Body of pancreas (tissue), 4 donors: Measurements from ENCODE around the gene PTPRM.

Experiments
- CTCF ChIP-seq, 7 experiments: fragments of 450-650 bp in 4 of 7; fragments of 200-600 bp in 3 of 7; sonication (generic) in 3 of 7; IDR thresholded peaks; one replicate each; pipeline ENCODE4 v1.5.1; 2016 to 2019; ENCODE audit warnings: antibody characterized with exemption in 7 of 7
- POLR2A ChIP-seq, 3 donors: fragments of 450-650 bp; IDR thresholded peaks; one replicate each; pipeline ENCODE4 v1.6.1; 2016; ENCODE audit warnings: antibody characterized with exemption in 3 of 3, mild to moderate bottlenecking in 2 of 3

GRCh38 chr18:7622721-7623120 is 55.6 kb downstream of the PTPRM start:
- no peak for TF ChIP-seq CTCF (IDR thresholded peaks at IDR 0.05)
- no peak for TF ChIP-seq POLR2A (IDR thresholded peaks at IDR 0.05)
